T47D (cell line): ENCODE data around the gene LMF2.

Source experiments
- DNase-seq, 2 experiments: peaks; one replicate each; pipeline versions ENCODE4 v3.0.0 to v3.0.0-alpha.2; 2011 to 2012; ENCODE audit warnings: low read depth in 1 of 2, low spot score in 1 of 2
- JUND ChIP-seq: IDR thresholded peaks from 2 replicates; pipeline ENCODE4 v1.6.1; 2012; ENCODE audit warnings: low read depth
- in situ Hi-C: cut with HindIII; loops from 2 replicates; pipeline ENCODE4 v1.10.0; 2016; ENCODE audit warnings: low sequenced_read_pairs, low pct_unique_long_range_greater_than_20kb

The LMF2 gene

DNA sequence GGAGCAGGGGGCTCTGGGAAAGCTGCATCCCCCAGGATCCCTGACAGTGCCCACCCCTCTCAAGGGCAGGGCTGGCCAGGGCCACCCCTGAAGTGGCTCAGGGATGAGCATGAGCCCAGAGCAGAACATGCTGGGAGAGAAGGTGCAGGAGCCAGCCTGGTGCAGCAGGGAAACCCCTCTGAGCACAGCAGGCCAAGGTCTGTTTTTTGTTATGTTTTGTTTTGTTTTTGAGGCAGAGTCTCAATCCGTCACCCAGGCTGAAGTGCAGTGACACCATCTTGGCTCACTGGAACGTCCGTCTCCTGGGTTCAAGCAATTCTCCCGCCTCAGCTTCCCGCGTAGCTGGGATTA lies 31.9 kb downstream of the LMF2 start:
- no peak for TF ChIP-seq JUND
- DNase-seq: no peak
- in situ Hi-C loops: no loop called here

DNA sequence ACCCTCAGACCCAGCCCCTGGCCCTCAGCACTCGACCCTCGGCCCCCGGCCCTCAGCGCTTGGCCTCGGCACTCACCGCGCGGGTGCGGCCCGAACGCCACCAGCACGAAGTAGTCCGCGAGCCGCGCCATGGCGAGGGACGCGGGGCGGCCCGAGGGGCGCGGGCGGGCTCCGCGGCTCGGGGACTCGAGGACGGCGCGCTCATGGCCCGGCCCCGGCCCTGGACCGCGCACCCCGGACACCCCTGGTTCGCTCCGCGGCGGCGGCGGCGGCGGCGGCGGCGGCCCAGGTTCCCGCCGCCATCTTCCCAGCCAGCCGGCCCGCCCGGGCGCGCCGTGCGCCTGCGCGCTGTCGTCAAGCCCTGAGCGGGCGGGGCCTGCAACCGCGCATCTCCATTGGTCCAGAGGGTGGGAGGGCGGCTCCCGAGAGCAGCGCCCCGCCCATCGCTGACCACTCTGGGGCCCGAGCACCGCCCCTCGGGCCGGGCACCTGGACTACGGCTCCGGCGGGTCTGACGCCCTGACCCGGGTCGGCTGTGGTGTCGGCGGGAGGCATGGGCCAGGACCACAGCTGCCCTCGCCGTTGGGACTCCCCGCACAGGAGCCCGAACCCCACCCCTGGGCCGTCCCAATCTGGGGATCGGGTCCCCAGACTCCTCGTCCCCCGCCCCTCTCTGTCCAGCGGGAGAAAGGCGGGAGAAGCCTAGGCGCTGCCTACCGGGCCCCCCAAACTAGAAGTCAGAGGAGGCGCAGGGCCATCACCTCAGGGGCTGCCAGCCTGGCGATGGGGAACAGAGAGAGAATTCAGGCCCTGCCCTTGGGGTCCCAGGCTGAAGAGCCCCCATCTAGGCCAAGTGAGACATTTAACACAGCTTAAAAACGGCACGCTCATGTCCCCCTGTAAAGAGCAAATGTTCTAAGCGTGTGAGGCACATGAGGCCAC lies 32.5 kb downstream of the LMF2 start, which contains the start of gene SBF1:
Gene SBF1, minus strand, starts transcription at position 326 of the 942 bp plus-strand sequence. Its CDS starts 195 bp downstream, at position 131.
- DNase-seq: peak; percentile 89 to 95
- TF ChIP-seq JUND: no peak
- in situ Hi-C loops: no loop called here

DNA sequence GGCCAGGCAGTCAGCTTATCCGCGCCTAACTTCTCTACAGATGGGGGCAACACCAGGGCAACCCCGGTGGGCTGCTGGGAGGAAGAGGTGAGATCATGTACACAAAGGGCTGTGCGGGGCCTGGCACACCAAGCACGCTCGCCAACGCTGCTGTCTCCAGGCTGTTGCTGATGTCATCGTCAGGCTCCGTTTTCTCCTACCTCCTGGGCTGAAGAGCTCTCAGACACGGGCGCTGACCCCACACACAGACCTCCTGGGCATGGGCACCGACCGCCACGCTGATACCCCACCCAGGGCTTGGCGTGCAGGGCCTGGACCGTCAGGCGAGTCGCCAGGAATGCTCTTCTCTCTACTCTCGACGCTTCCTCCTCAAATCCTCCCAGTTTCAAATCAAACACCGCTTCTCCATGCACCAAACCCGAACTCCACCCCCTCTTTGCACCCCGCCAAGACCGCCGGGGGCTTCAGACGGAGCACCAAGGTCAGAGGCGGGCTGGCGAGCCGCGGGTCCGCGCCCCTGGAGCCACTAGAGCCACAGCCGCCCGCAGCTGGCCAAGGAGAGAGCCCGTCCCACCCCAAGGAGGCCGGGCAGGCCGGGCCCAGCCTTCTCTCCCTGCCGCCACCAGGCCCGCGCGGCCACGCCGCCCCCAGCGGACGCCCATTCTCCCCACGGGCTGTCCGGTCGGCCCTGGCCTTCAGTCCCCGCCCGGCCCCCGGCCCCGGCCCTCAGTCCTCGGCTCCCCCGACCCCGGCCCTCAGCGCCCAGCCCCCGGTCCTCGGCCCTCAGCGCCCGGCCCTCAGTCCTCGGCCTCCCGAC lies 33.4 kb downstream of the LMF2 start:
- peak; percentile 34 to 69 for DNase-seq
- TF ChIP-seq JUND: no peak
- in situ Hi-C loops: no loop called here

GRCh38 chr22:50473088-50473487 lies 34.4 kb downstream of the LMF2 start:
- TF ChIP-seq JUND: no peak
- DNase-seq: peak in 1 of 2 experiments; percentile 38
- in situ Hi-C loops: no loop called here

DNA sequence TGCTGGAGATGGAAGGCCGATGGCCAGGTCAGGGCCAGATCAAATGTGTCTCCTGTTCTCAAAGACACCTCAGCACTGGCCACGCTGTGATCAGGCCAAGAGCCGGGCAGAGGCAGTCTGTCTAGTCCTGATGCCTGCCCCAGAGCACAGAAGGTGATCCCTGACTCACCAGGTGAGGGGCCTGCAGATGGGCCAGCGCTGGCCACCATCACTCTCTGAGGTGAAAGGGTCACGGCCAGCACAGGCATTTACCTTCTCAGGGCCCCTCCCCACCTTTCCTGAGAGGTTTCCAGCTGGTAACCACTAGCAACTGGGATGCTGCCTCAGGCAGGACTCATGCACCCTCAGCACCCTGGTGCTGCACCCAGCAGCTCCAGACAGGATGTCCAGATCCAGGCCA lies 35.5 kb downstream of the LMF2 start:
- in situ Hi-C loops: no loop called here
- TF ChIP-seq JUND: no peak
- no peak for DNase-seq

DNA sequence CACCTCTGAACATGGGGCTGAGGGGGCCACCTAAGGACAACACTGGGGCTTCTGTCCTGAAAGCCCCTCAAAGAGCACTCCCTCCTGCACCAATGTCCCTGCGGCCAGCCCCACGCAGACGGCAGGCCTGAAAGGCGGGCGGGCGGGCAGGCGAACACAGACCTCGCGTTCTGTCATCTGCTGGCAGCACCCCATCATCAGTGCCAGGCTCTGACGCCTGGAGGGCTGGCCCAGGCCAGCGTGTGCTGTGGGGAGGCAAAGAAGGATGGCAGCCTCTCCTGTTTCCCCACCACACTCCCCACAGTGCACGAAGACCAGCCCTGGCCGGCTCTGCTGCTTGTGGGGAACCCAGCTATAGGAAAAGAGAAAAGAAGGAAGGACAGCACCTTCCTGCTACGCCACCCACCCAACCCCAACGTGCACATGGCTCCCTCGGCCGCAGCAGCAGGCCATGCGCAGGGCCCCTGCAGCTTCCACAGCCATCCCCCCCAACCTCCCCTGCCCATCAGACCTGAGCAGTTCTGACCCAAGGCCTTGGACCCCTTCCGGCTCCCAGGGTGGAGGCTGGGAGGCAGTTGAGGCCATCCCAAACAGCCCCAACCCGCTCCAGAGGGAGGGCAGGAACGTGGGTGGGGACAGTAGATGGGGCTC lies 36.2 kb downstream of the LMF2 start:
- in situ Hi-C loops: no loop called here
- no peak for DNase-seq
- TF ChIP-seq JUND: no peak

- peak in 1 of 2 experiments; percentile 55 for DNase-seq
- TF ChIP-seq JUND: no peak
- in situ Hi-C loops: no loop called here
Observed at GRCh38 chr22:50470491-50470890, 37.0 kb downstream of the LMF2 start.

- in situ Hi-C loops: no loop called here
- no peak for DNase-seq
Observed at GRCh38 chr22:50469377-50470305, 37.9 kb downstream of the LMF2 start.

GRCh38 chr22:50468626-50469025 lies 38.9 kb downstream of the LMF2 start:
- DNase-seq: no peak
- in situ Hi-C loops: no loop called here
- no peak for TF ChIP-seq JUND

More at GRCh38 chr22:50469377-50470305, 37.9 kb downstream of the LMF2 start:
- TF ChIP-seq JUND: no peak

- DNase-seq: no peak
- in situ Hi-C loops: no loop called here
- TF ChIP-seq JUND: no peak
Observed at GRCh38 chr22:50467773-50468440, 39.6 kb downstream of the LMF2 start.

DNA sequence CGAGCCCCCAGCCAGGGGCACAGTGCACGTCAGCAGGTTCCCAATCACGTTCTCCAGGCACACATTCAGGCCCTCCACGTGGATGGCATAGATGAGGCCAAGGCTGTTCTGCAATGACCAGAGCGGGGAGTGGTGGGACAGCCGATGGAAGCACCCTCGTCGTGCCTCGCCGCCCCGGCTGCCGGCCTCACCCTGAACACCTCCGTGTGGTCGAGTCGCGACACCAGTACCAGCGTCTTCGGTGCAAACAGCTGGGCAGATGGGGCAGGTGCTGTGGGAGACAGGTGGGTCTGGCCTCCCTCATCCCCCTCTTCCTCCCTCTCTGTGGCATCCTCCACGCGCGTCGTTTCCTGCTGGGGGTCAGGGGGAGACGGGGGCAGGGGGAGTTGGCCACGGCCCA lies 40.2 kb downstream of the LMF2 start:
- in situ Hi-C loops: no loop called here
- no peak for TF ChIP-seq JUND
- no peak for DNase-seq
